HG03521 (cell line): ENCODE data around the gene EIF4ENIF1.
"Not testable (repeated sequence)": the region's sequence is repeated elsewhere in the genome, so short reads cannot be mapped to it uniquely, and the experiment has no call there.

ENCODE experiments used
- ATAC-seq: cut with Tn5 transposase; IDR thresholded peaks from one replicate; pipeline ENCODE4 v1.9.1; 2021; ENCODE audit warnings: mild to moderate bottlenecking, moderate library complexity; ENCODE audit not compliant: unreplicated experiment

Gene EIF4ENIF1

GRCh38 chr22:31445642-31446041 lies 44.0 kb downstream of the EIF4ENIF1 start:
- ATAC-seq, result no peak

GRCh38 chr22:31443516-31443915 lies 46.1 kb downstream of the EIF4ENIF1 start:
- ATAC-seq, result no peak

- ATAC-seq, result no peak
Observed at GRCh38 chr22:31442768-31443489, 46.7 kb downstream of the EIF4ENIF1 start.

GRCh38 chr22:31441652-31442051 lies 48.0 kb downstream of the EIF4ENIF1 start:
- ATAC-seq, result no peak

GRCh38 chr22:31440681-31441080 lies 49.0 kb downstream of the EIF4ENIF1 start:
- ATAC-seq, result no peak

GRCh38 chr22:31439808-31440207 lies 49.8 kb downstream of the EIF4ENIF1 start:
- no peak for ATAC-seq

- ATAC-seq, result no peak
Observed at GRCh38 chr22:31436132-31436531, 53.5 kb downstream of the EIF4ENIF1 start.

GRCh38 chr22:31431950-31432349 lies 57.7 kb downstream of the EIF4ENIF1 start:
- ATAC-seq, result no peak

GRCh38 chr22:31425331-31426050 lies 64.2 kb downstream of the EIF4ENIF1 start:
- no peak for ATAC-seq

GRCh38 chr22:31402350-31402749 lies 87.3 kb downstream of the EIF4ENIF1 start:
- ATAC-seq, result not testable (repeated sequence)

- ATAC-seq, result no peak
Observed at GRCh38 chr22:31400023-31400397, 89.6 kb downstream of the EIF4ENIF1 start.

- ATAC-seq, result peak; percentile 99
Observed at GRCh38 chr22:31399211-31400022, 90.2 kb downstream of the EIF4ENIF1 start, which contains the start of gene DRG1. TSS of gene DRG1 (plus strand) at chr22:31399604. CDS start at chr22:31399684, 80 bp downstream.

GRCh38 chr22:31398231-31398630 lies 91.4 kb downstream of the EIF4ENIF1 start:
- no peak for ATAC-seq

GRCh38 chr22:31394326-31394725 lies 95.3 kb downstream of the EIF4ENIF1 start:
- ATAC-seq, result no peak

- ATAC-seq, result no peak
Observed at GRCh38 chr22:31393893-31394292, 95.7 kb downstream of the EIF4ENIF1 start.
